Activated naive CD4-positive, alpha-beta T cell treated with Interleukin-2 at 50 U/mL for 16 hours (primary cell): ENCODE measurements around the gene GCK.
"Not testable (repeated sequence)": the region's sequence is repeated elsewhere in the genome, so short reads cannot be mapped to it uniquely, and the experiment has no call there.

Experiments
- DNase-seq: peaks from one replicate; pipeline ENCODE4 v3.0.0-alpha.2; 2020

Gene GCK

DNA sequence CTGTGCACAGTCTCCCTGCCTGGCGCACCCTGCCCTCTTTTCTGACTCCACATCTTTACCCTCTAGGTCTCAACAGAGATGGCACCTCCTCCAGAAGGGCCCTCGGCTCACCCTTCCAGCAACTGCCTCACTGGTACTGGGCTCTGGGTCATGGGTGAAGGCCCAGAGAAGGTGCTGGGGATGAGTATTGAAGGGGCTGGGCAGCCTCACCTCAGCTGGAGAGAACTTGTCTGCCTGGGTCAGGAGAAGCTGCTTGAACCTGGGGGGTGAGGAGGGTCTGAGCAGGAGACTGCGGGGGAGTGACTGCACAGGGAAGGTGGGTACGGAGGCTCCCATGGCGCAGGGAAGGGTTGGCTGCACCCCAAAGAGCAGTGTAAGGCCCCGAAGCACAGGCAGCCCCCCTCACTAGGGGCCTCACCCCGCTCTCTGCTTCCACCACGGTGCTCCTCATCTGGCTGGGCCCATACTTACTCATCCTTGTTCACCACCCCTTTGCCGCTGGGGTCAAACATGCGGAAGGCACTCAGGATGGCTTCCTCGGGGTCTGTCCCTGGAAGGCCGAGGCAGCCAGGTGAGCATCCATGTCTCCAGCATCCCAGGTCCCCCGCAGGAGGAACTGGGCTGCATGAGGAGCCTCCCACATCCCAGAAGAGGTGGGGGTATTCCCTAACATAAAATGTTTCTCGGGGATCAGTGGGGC lies 49.8 kb downstream of the GCK start:
- DNase-seq, result no peak

DNA sequence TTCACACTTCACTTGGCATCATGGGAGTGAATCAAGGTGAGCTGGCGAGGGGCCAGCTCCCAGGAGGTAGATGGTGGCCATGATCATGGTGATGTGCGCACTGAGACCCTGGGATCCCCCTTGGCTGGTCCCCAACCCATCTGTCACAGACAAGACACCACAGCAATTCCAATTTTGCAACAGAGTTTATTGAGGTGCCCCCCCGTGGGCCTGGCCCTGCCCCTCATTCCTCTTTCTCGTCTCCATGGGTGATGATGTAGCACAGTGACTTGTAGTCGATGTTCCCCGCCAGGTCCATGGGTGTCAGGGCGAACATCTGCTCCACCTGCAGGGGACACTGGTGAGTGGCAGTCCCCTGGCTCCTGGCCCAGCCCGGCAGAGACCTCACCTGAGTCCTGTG lies 50.5 kb downstream of the GCK start:
- DNase-seq, result no peak

DNA sequence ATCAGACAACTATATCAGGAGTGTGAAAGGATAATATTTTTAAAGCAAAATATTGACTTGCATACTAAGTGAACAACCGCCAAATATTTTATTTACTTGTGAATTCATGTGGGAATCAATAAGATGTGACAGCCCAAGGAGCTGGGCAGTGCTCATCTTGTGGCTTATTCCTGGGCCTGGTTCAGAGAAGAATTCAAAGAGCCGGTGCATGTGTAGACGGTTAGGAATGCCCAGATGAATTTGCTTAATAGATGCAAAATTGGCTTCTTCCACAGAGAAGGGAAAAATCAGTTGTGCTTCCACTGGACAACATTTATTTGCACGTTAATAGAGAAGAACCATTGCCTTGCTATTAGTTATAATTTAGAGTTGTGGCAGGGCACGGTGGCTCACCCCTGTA lies 52.5 kb downstream of the GCK start:
- DNase-seq, result no peak

DNA sequence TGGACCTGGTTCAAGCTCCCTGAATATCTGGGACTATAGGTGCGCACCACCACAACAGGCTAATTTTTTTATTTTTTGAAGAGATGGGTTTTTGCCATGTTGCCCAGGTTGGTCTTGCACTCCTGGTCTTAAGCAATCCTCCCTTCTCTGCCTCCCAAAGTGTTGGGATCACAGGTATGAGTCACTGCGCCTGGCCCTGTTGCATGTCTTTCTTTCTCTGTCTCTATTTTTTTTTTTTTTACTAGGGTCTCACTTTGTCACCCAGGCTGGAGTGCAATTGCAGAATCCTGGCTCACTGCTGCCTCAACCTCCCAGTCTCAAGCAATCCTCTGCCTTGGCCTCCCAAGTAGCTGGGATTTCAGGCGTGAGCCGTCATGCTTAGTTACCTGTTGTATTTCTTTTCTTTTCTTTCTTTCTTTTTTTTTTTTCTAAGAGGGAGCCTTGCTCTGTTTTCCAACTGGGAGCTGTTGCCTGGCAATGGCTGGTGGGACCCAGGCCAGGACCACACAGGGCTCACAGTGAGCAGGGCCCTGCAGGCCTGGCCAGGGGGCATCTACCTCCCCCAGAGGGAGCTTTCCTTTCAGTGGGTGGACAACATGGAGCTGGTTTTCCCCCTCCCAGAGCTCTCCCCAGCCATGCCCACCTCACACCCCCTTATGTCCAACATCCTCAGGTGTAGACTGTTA lies 54.2 kb downstream of the GCK start:
- no peak for DNase-seq

DNA sequence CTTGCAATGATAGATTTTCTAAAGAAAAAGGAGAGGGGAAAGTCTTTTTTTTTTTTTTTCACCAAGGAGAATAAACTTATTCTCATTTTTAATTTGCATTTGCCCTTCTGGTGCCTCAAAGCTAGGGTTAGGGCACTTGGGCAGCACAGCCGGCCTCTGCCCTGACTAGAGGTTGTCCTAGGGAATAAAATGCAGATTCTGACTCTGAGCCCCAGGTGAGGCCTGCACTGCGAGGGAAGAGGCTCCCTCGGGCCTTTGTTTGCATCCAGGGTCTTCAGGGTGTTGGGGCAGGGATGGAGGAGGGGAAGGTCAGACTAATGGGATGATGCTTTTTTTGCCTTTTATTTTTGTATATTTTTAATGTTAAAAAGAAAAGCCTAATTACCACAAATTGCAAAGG lies 55.9 kb downstream of the GCK start:
- no peak for DNase-seq

DNA sequence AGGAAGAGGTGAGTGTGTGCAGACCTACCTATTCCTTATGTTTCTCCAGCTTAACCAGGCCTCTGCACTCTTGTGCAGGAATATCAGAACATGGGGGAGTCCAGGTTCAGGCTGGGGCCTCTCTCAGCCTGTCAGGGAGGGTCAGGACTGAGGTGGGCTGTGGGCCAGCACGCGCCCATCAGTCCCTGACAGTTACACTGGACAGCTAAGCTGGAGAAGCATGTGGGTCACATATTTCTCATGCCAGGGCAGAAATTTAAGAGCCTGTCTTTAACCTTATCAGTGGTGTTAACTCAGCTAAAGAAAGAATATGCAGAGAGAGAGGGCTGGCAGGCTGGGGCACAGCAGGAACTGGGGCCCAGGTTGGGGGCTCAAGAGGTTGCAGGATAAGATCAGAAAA lies 57.2 kb downstream of the GCK start:
- no peak for DNase-seq

DNA sequence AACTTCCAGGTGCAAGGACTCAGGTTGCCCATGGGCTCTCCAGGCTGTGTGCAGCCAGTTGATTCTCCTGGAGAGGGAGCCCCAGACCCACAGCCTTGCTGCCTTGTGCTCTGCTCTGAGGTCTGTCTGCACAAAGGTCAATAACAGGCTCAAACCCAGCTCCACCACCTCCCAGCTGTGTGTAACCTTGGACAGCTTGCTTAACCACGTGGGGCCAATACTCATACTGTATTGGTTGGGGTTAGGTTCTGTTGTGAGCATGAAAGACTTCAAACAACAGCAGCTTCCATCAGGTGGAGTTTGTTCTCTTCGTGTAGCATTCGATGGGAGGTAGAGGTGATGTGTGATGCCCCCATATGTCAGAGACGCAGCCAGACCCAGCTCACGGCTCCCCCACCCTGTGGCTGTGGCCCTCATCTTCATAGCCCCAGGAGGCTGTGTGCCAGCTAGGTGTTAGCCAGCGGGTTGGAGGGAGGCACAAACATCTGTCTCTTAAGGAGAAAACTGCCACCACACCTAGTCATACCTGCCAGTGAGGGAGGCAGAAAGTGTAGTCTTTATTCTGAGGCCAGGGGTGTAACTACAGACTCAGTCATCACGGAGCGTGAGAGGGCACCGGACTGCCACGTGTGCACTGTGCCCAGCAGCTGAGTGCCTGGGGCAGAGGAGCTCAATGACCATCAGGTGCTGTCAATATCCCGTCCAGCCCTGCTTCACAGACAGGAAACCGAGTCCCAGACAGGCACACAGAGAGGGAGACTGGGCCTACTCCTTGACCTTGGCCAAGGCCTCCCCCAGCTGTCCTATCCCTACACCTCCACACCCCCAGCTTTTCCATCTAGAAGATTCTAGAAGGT lies 57.8 kb downstream of the GCK start:
- no peak for DNase-seq

DNA sequence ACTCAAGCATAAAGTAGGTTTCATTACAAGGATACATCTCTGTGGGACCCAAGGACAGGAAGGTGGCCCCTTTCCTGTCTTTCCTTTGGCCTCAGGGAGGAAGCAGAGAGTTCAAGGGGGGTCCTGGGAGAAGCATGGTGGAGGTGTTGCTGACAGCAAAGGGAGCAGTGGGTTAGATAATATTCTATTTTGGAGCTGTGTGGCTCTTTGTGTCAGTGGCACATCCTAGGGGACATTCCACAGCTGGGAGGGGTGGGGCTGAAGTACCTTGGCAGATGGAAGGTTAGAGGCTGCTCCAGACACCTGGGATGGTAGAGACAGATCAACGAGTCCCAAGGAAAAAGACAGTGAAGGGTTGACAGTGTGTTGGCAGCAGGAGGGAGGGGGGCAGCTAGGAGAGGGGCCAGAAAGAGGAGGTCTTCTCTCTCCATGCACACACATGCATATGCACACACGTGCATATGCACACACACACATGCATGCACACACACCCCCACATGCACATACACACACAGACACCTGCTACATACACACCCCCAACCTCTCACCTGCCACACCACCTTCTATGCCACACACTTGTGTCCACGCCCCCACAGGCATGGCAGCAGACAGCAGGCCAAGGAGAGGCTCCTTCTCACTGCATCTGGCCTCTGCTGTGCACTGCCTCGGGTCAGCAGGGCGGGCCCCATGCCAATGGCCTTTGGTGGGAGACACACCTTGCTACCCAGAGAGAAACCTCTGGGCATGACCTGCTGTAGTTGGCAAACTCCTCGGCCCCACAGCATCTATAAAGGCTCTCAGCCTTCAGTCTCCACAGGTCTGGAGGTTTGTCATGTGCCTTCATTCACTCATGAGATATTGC lies 60.3 kb downstream of the GCK start:
- no peak for DNase-seq

DNA sequence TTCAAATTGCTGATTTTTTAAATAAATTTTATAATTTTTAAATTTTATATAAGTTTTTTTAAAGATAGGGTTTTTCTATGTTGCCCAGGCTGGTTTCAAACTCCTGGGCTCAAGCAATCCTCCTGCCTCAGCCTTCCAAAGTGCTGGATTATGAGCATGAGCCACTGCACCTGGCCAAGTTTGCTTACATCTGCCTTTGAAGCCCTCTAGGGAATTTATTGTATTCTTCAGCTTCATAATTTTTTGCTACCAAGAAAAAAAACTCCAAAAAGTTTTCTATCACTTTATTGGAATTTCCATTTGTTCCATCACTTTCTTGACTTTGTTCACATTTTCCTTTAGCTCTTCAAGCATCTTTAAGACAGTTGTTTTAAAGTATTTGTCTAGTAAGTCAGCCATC lies 62.1 kb downstream of the GCK start:
- no peak for DNase-seq

DNA sequence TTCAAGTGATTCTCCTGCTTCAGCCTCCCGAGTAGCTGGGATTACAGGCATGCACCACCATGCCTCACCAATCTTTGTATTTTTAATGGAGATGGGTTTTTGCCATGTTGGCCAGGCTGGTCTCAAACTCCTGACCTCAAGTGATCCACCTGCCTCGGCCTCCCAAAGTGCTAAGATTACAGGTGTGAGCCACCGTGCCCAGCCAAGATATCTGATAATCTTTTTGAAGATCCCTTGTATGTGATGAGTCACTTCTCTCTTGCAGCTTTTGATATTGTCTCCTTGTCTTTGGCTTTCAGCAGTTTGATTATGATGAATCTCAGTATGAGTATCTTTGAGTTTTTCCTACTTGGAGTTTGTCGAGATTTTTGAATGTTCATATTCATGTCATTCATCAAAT lies 62.7 kb downstream of the GCK start:
- DNase-seq, result not testable (repeated sequence)

DNA sequence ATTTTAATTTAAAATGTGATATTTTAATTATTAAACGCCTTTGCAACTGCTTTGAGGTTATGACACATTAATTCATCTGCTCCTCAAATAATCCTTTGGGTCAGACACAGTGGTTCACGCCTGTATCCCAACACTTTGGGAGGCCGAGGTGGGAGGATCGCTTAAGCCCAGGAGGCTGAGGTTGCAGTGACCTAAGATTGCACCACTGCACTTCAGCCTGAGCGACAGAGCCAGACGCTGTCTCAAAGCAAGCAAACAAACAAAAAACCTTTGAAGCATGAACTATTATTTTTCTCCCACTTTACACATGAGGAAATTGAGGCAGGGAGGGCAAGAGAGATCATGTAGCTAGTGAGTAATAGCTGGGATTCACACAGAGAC lies 64.4 kb downstream of the GCK start:
- DNase-seq, result no peak

DNA sequence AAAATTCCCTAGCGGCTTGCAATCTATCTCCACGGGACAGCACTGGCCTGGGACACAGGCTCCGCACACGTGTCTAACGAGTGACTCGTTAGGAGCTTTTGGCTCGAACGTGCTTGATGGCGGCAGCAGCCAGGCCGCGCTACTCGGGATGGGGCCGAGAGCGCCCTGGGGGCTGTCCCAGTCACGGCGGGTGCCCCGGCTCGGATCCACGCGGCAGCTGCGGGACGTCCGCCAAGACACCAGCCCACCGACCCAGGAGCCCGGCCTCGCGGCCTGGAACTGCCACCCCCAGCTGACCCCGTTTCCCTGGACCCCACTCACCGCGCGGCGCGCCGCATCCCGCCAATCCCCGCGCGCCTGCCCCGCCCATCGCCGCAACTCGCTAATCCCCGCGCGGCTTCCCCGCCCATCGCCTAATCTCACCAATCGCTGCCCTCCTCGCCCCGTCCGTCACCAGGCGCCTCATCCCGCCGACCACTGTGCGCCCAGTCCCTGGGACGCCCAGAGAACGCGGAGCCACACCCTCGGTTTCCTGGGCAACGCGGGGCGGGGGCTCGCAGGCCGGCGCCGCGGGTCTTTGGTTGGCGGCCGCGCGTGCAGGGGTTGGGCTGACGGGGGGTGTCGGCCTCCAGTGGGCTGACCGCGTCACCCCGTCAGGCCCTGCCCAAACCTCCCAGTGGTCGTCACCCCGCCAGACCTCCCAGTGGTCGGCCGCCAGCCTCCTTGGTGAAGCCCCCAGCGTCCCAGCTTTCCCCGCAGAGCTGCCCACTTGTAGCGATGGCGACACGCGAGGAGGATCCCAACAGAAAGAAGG lies 65.8 kb downstream of the GCK start, which contains the start of gene POLD2:
Gene POLD2, minus strand, starts transcription at position 359 of the 814 bp plus-strand sequence. CDS start 1,495 bp downstream, outside the sequence.
- peak; percentile 99 for DNase-seq

DNA sequence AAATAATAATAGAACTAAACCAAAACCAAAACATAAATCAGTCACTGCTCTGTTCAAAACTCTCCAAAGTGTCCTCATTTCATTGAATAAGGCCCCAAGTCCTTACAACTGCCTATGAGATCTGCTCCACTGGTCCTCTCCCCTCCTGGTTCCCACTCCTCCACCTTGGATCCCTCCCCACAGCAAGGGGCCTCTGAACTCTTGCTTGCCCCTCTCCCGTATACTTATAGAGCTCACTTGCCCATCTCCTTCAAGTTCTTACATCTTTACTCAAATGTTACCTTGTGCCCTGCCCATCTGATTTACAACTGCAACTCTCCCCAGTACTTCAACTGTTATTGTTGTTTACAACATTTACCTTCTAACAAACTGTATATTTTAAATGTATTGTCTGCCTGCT lies 66.7 kb downstream of the GCK start:
- DNase-seq, result no peak

DNA sequence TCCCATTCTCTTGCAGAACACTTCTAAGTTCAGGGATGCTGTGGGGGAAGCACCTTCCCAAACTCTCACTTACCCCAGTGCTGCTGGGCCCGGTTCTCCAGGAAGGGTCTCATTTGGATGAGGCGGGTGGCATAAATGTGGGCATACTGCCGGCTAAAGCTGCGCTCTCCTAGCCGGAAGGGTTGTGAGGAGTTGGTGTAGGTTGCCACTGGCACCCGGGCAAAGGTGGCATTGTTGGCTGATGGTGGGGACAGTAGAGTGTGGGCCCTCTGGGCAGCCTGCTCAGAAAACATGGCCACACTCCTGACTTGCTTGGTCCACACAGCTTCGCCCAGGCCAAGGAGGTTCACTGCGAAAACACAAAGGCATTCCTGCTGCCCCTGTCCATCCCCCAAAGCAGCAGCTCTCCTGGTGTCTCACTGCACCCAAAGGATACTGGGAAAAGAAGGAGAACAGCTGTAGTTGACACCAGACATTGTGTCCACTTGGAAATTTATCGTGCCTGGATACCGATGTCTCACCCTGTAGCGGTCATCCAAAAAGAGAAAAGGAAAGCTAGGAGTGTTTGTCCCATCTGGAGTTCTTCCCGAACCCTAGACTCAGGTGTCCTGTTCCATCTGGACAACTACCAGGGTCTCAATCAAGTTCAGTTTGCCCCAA lies 67.3 kb downstream of the GCK start:
- DNase-seq, result no peak

DNA sequence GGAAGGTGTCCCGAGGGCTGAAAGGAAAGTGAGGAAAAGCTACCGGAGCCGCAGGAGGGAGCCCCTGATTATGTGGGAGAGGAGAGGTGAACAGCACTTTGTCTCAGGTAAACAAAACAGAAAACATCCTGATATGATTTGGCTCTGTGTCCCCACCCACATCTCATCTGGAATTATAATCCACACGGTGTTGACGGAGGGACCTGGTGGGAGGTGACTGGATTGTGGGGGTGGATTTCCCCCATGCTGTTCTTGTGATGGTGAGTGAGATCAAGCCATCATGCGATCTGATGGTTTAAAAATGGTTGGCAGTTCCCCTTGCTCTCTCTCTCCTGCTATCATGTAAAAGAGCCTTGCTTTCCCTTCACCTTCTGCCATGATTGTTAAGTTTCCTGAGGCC lies 68.8 kb downstream of the GCK start:
- no peak for DNase-seq

DNA sequence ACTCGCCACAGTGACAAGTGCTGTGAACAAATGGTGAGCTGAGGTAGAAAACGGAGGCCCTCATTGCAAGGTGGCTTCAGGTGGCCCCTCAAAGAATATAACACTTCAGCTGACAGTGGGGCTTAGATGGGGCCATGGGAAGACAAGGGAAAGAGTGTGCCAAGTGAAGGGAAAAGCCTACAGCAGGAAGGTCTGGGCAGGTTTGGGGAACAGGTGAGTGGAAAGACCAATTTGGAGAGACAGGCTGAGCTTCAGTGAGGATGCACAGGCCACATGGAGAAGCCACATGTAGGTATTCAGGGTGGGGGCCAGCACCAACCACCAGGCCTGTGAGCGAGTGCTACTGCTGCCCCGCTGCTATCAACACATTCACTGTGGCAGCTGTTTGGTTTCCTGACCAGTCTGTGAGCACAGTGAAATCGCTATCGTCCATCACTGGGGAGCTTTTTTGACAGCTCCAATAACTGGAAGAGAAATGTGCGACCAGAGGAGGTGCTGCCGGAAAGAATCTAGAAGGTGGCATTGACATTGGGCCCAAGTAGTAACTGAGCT lies 69.3 kb downstream of the GCK start:
- no peak for DNase-seq

DNA sequence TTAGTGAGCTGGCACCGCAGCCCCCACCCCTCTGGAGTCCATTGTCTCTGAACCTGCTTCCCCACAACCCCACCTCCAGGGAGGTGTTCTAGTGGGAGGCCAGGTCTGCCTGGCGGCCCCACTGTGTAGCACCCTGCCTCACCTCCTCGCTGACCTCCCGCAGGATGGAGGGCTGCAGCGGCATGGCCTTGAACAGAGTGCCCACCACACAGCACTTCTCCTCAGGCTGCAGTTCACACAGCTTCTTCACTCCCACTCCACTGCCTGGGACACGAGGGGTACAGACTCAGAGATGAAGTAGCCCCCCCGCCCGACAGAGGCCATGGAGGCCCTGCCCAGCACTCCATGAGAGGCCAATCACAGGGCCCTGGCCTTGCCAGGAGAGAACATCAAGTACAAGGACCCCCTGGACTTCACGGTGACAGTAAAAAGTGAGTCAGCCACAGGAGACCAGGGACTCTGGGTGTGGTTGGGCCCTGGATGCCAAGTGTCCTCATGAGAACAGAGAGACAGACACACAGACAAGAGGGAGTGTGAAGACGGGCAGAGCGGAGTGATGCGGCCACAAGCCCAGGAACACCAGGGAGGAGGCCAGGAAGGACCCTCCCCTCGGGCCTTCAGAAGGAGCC lies 71.3 kb downstream of the GCK start:
- no peak for DNase-seq

DNA sequence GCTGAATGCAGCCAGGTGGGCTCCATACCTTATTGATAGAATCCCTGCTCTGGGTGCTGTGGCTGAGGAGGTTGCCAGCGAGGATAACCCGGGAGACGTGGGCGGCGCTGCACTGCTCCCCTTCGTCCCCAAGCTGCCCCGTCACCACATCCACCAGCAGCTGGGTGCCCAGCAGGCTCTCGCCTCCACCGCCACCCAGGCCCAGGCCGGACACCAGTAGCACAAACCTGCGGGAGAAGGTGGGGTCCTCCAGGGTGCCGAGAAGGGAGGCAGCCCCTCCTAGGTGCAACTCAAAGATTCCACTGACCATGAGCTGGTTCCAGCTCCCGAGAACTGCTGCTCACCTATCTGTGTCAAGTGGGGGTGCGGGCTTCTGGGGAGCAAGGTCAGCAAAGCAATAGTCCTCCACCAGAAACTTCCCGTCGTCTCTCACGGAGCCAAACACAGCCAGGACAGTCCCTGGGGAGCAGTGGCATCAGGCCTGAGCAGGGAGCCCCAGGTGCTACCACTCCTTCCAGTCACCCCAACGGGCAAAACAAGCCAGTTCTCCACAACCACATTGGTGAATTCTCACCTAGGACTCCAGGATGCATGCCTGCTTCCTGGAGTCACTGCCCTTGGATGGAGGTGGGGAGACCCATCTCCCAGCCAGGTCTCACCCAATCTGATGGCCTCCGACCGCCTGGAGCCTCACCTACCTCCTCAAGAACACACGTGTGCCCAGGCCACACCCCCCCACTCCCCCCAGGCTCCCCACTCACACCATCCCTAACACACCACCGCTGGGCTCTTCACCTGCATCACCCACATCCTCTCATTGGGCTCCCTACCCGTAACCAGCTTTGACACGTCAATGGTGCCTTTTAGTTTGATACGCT lies 72.2 kb downstream of the GCK start:
- no peak for DNase-seq

DNA sequence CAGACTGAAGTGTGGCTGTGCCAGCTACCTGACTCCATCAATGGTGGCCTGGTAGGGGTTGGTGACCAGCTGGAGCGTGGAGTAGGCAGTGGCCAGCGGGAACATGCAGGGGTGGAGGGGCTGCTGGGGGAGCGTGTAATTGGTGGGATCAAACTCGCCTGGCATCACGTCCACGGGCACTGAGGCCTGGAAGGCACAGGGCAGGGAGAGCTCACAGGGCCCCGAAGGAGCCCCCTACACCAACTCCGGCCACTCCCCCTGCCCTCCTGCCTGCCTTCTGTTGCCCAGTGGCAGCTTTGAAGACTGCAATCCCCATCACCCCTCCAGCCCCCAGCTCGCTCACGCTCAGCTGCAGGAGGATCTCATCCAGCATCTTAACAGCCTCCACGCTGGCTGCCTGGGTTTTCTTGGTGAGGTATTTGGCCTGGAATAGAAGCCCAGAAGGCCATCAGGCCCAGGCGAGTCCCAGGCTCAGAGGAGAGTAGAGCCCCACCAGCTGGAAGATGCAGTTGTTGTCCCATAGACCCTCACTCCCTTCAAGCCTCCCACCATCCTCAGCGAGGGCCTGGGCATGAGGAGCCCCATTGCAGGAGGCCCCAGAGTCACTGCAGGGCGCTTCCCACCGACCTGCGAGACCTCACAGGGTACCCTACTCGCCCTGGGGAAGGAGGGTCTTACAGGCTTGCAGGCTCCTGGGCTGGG lies 73.0 kb downstream of the GCK start:
- DNase-seq, result no peak
